ENCODE results near the gene SF3A1. TPM values are rescaled to one million over a fixed set of nuclear protein-coding genes. Genes with fewer than 3 reads are reported as not detected.

SF3A1 gene
- total and polyA plus RNA-seq, 2 of the 8 experiments (the other 6 are each of a cell fraction or from before 2014, with no cell fraction given), result 27.8 to 285 TPM

GRCh38 chr22:30372915-30373314 lies 16.2 kb upstream of the SF3A1 start (continued):
- TF ChIP-seq NRF1 (IDR thresholded peaks at IDR 0.05; ENCODE audit: low read depth, low read length), result no peak
- TF ChIP-seq HDAC6 (IDR thresholded peaks at IDR 0.05; ENCODE audit: low read depth, low read length), result no peak
- no peak for TF ChIP-seq CTCF (IDR thresholded peaks at IDR 0.05; ENCODE audit: control extremely low read depth in 1 of 3, insufficient read depth in 1 of 3, low read depth in 1 of 3, low read length in 3 of 3)
- no peak for TF ChIP-seq CBX8 (IDR thresholded peaks at IDR 0.05; ENCODE audit: borderline replicate concordance, low read depth, low read length)
